ENCODE data around the gene SLC12A5. TPM values are rescaled to one million over a fixed set of nuclear protein-coding genes. Genes with fewer than 3 reads are reported as not detected.

SLC12A5 gene
- total RNA-seq, 4 donors from 2014 or later: not detected

DNA sequence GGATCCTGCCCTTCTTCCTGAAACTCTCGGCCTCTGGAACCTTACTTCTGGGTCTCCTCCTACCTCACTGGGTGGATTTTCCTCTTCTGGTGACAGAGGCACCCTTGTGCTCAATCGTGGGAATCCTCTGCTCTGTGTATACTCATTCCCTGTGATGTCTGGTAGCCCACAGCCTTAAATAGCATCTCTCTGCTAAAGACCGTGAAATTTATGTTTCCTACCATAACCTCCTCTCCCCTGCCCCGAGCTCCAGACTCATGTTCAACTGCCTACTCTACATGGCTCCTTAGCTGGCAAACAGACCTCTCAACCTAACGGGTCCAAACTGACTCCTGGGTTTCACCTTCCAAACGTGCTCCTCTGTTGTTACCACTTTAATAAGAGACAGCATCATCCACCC, 10.4 kb upstream of the SLC12A5 start:
- Histone ChIP-seq H3K4me3 (no peak overlapping the region), H3K36me3 (no peaks in the 10 kb centered on the region), H3K4me1 (peaks cover 4 to 13% of the 10 kb centered on the region in 2 donors), H3K9me3 (no peaks in the 10 kb centered on the region), H3K27ac (no peak overlapping the region), H3K27me3 (peaks cover 51 to 77% (median 63%) of the 10 kb centered on the region in 3 donors)
- ATAC-seq: no peak
- intact Hi-C loops (cut with DNase I; ENCODE audit: low total_unique reads): no loop called here
- in situ Hi-C loops (cut with MboI; ENCODE audit: low sequenced_read_pairs in 4 of 4): no loop called here
- TF ChIP-seq POLR2A (IDR thresholded peaks at IDR 0.05): no peak
- TF ChIP-seq, protein P1, sequence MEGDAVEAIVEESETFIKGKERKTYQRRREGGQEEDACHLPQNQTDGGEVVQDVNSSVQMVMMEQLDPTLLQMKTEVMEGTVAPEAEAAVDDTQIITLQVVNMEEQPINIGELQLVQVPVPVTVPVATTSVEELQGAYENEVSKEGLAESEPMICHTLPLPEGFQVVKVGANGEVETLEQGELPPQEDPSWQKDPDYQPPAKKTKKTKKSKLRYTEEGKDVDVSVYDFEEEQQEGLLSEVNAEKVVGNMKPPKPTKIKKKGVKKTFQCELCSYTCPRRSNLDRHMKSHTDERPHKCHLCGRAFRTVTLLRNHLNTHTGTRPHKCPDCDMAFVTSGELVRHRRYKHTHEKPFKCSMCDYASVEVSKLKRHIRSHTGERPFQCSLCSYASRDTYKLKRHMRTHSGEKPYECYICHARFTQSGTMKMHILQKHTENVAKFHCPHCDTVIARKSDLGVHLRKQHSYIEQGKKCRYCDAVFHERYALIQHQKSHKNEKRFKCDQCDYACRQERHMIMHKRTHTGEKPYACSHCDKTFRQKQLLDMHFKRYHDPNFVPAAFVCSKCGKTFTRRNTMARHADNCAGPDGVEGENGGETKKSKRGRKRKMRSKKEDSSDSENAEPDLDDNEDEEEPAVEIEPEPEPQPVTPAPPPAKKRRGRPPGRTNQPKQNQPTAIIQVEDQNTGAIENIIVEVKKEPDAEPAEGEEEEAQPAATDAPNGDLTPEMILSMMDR (IDR thresholded peaks at IDR 0.05 in 4 of 5, conservative IDR thresholded peaks at IDR 0.05 in 1 of 5): no peak
- DNase-seq: no peak

DNA sequence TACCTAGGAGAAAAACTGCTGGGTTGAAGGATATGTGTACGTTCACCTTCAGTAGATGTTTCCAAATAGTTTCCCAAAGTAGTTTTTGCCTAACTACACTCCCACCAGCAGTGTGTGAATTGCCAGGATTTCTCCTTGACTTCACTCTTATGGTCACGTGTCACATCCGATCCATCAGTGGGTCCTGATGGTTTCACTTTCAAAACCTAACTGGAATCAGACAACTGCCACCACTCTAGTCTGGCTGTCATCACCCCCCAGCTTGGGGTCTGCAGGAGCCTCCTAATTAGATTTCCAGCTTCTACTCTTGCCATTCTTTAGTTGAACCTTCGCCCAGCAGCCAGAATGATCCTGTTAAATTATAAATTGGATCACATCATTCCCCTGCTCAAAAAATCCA, 8.5 kb upstream of the SLC12A5 start:
- intact Hi-C loops (cut with DNase I; ENCODE audit: low total_unique reads): no loop called here
- in situ Hi-C loops (cut with MboI; ENCODE audit: low sequenced_read_pairs in 4 of 4): no loop called here
- TF ChIP-seq, protein P1 (IDR thresholded peaks at IDR 0.05 in 4 of 5, conservative IDR thresholded peaks at IDR 0.05 in 1 of 5): no peak
- TF ChIP-seq POLR2A (IDR thresholded peaks at IDR 0.05): no peak
- Histone ChIP-seq H3K27ac (no peak overlapping the region), H3K4me3 (no peak overlapping the region), H3K36me3 (no peaks in the 10 kb centered on the region), H3K27me3 (peaks cover 66 to 74% (median 67%) of the 10 kb centered on the region in 3 donors), H3K9me3 (no peaks in the 10 kb centered on the region), H3K4me1 (peaks cover 4 to 13% of the 10 kb centered on the region in 2 donors)
- no peak for DNase-seq
- no peak for ATAC-seq

DNA sequence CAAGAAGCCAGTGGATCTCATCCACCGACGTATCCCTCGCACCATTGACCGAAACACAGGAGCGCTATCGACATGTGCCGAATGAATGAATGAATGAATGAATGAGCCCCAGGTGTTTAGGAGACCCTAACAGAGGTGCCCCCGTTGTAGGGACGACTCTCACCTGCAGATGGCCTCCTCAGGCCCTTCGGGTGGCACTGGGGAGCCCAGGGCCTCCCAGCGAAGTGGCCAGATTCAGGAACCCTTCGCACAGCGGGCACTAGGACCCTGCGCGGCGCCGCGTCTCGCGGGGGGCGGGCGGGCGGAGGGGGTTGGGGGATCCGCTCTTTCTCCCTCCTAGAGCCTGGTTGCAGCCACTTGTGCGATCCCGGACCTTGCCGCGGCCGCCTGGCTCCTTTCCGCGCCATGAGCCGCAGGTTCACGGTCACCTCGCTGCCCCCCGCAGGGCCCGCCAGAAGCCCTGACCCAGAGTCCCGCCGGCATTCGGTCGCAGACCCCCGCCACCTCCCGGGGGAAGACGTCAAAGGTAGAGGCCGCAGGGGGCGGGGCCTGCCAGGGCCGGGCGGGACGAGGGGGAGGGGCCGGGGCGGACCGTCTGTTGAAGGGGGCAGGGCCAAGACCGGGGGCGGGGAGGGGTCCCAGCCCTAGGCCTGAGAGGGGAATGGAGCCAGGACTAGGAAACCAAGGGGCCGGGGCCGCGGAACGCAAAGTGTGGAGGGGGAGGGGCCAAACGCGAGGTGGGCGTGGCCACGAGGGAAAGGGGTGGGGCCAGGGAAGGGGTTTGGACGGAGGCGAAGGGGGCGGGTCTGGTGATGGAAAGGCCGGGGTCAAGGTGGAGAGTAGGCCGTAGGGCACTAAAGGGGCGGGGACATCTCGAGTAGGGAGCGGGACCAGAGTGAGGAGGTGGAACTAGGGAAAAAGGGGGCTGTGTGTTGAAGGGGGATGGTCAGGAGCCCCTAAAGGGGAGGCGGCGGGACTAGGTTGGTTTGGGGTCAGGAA, 7.4 kb upstream of the SLC12A5 start:
- H3K27me3 ChIP-seq: peaks cover 67 to 74% (median 70%) of the 10 kb centered on the region in 3 donors
- in situ Hi-C loops (cut with MboI; ENCODE audit: low sequenced_read_pairs in 4 of 4) (no loop called here), intact Hi-C loops (cut with DNase I; ENCODE audit: low total_unique reads) (loop anchor here (2.0 kb wide), 2 partner anchors 67 to 153 kb away; partner anchors contain the start of gene NCOA5)
- TF ChIP-seq, protein P1 (IDR thresholded peaks at IDR 0.05 in 4 of 5, conservative IDR thresholded peaks at IDR 0.05 in 1 of 5): no peak
- TF ChIP-seq POLR2A (IDR thresholded peaks at IDR 0.05): no peak
- H3K27ac ChIP-seq: no peak overlapping the region
- H3K4me3 ChIP-seq: peak overlapping the region; percentile 13 to 54 (median 47)
- ATAC-seq (no peak), DNase-seq (no peak)
- no peaks in the 10 kb centered on the region for H3K36me3 ChIP-seq
- H3K9me3 ChIP-seq: no peaks in the 10 kb centered on the region
- H3K4me1 ChIP-seq: peaks cover 4 to 13% of the 10 kb centered on the region in 2 donors

DNA sequence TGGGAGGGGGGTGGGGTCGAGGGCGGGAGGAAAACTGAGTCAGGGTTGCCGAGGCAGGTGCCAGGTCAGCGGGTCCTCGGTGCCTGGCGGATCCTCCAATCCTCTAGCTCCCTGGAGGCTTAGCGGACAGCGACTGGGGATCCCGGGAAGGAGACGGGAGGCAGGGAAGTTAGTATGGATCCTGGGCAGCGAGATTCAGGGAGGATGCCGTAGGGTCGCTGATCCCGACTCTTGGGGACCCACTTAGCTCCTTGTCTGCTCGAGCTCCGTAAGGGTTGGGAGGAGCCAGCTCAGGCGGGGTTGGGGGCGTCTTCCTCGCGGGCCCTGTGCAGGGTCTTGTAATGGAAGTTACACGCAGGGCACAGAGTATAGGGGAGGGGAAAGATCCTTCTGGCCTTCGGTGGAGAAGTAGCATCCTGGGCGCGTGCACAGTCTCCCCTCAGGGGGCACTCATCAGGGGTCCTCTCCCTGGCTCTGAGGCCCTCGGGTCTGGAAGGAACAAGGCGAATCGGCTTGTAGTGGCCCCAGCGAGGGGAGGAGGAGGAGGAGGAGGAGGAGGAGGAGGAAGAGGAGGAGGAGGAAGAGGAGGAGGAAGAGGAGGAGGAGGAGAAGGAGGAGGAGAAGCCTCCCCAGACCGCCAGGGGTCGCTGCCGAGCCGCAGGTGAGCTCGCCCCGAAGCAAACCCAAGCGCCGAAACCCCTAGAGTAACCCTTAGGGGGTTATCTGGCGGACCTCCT, 6.4 kb upstream of the SLC12A5 start:
- H3K27me3 ChIP-seq: peaks cover 63 to 78% (median 68%) of the 10 kb centered on the region in 3 donors
- ATAC-seq (peak in 1 of 2 donors; percentile 20), DNase-seq (no peak)
- no peaks in the 10 kb centered on the region for H3K36me3 ChIP-seq
- H3K9me3 ChIP-seq: no peaks in the 10 kb centered on the region
- no peak overlapping the region for H3K27ac ChIP-seq
- in situ Hi-C loops (cut with MboI; ENCODE audit: low sequenced_read_pairs in 4 of 4): no loop called here
- H3K4me1 ChIP-seq: peaks cover 4 to 13% of the 10 kb centered on the region in 2 donors
- intact Hi-C loops (cut with DNase I; ENCODE audit: low total_unique reads): loop anchor here (2.0 kb wide), 2 partner anchors 66 to 152 kb away; partner anchors contain the start of gene NCOA5
- TF ChIP-seq, protein P1 (IDR thresholded peaks at IDR 0.05 in 4 of 5, conservative IDR thresholded peaks at IDR 0.05 in 1 of 5): peak; percentile 65 to 88 (median 81)
- no peak for TF ChIP-seq POLR2A (IDR thresholded peaks at IDR 0.05)
- peak overlapping the region in 1 of 4 donors; percentile 49 for H3K4me3 ChIP-seq

Data from gastrocnemius medialis (tissue), 4 donors.